ENCODE data around the gene SYVN1. TPM values are rescaled to one million over a fixed set of nuclear protein-coding genes. Genes with fewer than 3 reads are reported as not detected.

SYVN1 gene
- total RNA-seq, 1 experiment from 2014 or later = 51.5 TPM

DNA sequence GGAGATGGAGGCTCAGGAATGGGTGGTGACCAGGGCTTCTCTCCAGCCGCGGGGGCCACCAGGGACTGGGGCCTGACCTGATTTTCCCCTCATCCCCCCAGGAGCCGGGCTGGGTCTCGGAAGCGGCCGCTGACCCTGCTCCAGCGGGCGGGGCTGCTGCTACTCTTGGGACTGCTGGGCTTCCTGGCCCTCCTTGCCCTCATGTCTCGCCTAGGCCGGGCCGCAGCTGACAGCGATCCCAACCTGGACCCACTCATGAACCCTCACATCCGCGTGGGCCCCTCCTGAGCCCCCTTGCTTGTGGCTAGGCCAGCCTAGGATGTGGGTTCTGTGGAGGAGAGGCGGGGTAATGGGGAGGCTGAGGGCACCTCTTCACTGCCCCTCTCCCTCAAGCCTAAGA is 46.5 kb downstream of the SYVN1 start:
- Histone ChIP-seq H3K79me2 (ENCODE audit: low read depth) (peaks cover 29% of the 10 kb centered on the region), H3K4me2 (no peak overlapping the region), H3K4me1 (replicated peaks; ENCODE audit: insufficient read depth) (peaks cover 13% of the 10 kb centered on the region), H3K4me3 (no peak overlapping the region), H2AFZ (no peak overlapping the region), H3K9me3 (ENCODE audit: insufficient read depth, low read depth) (no peaks in the 10 kb centered on the region), H3K9me2 (ENCODE audit: insufficient read depth) (no peaks in the 10 kb centered on the region), H3K36me3 (ENCODE audit: low read depth) (peaks cover 13% of the 10 kb centered on the region), H3K27me3 (ENCODE audit: insufficient read depth, low read depth) (no peaks in the 10 kb centered on the region), H3K27ac (no peak overlapping the region), H4K20me1 (ENCODE audit: insufficient read depth) (no peaks in the 10 kb centered on the region), H3F3A (ENCODE audit: insufficient read depth, low read depth) (peaks cover 21% of the 10 kb centered on the region; the same call in 1 of the 2 replicates)
- ChIA-PET CTCF (no interaction called here), POLR2A (ENCODE audit: unreplicated experiment) (no interaction called here)
- BruUV-seq (replicated peaks) = no TSS peak
- DNase-seq = no peak
- intact Hi-C loops (cut with micrococcal nuclease; ENCODE audit: unreplicated experiment) = no loop called here
- TF ChIP-seq EZH2 (IDR thresholded peaks at IDR 0.05; ENCODE audit: low read depth) = no peak
- TF ChIP-seq, protein P1, sequence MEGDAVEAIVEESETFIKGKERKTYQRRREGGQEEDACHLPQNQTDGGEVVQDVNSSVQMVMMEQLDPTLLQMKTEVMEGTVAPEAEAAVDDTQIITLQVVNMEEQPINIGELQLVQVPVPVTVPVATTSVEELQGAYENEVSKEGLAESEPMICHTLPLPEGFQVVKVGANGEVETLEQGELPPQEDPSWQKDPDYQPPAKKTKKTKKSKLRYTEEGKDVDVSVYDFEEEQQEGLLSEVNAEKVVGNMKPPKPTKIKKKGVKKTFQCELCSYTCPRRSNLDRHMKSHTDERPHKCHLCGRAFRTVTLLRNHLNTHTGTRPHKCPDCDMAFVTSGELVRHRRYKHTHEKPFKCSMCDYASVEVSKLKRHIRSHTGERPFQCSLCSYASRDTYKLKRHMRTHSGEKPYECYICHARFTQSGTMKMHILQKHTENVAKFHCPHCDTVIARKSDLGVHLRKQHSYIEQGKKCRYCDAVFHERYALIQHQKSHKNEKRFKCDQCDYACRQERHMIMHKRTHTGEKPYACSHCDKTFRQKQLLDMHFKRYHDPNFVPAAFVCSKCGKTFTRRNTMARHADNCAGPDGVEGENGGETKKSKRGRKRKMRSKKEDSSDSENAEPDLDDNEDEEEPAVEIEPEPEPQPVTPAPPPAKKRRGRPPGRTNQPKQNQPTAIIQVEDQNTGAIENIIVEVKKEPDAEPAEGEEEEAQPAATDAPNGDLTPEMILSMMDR (conservative IDR thresholded peaks at IDR 0.05) = no peak

DNA sequence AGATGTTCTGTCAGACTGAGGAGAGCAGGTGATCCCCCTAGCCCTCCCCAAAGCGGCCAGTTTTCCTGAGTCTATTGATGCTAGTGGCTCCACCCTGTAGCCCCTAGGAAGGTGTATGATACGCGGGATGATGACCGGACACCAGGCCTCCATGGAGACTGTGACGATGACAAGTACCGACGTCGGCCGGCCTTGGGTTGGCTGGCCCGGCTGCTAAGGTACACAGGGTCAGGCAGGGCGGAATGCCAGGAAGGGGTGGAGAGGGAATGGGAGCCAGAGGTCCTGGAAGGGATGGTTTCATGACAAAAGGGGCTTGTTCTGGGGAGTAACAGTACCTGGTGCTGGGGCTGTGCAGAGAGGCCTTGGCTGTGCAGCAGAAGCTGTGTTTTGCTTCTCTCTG is 47.1 kb downstream of the SYVN1 start:
- Histone ChIP-seq H3K36me3 (ENCODE audit: low read depth) (peaks cover 13% of the 10 kb centered on the region), H3K4me1 (replicated peaks; ENCODE audit: insufficient read depth) (peaks cover 17% of the 10 kb centered on the region), H2AFZ (no peak overlapping the region), H3F3A (ENCODE audit: insufficient read depth, low read depth) (peaks cover 18% of the 10 kb centered on the region; the same call in 1 of the 2 replicates), H4K20me1 (ENCODE audit: insufficient read depth) (no peaks in the 10 kb centered on the region), H3K27ac (no peak overlapping the region), H3K9me2 (ENCODE audit: insufficient read depth) (no peaks in the 10 kb centered on the region), H3K4me3 (no peak overlapping the region), H3K9me3 (ENCODE audit: insufficient read depth, low read depth) (no peaks in the 10 kb centered on the region), H3K27me3 (ENCODE audit: insufficient read depth, low read depth) (no peaks in the 10 kb centered on the region), H3K79me2 (ENCODE audit: low read depth) (peaks cover 35% of the 10 kb centered on the region), H3K4me2 (no peak overlapping the region)
- TF ChIP-seq, protein P1 (conservative IDR thresholded peaks at IDR 0.05) = no peak
- no peak for TF ChIP-seq EZH2 (IDR thresholded peaks at IDR 0.05; ENCODE audit: low read depth)
- intact Hi-C loops (cut with micrococcal nuclease; ENCODE audit: unreplicated experiment) = no loop called here
- POLR2A ChIA-PET (ENCODE audit: unreplicated experiment) = no interaction called here
- no TSS peak for BruUV-seq (replicated peaks)
- no peak for DNase-seq
- CTCF ChIA-PET = no interaction called here

DNA sequence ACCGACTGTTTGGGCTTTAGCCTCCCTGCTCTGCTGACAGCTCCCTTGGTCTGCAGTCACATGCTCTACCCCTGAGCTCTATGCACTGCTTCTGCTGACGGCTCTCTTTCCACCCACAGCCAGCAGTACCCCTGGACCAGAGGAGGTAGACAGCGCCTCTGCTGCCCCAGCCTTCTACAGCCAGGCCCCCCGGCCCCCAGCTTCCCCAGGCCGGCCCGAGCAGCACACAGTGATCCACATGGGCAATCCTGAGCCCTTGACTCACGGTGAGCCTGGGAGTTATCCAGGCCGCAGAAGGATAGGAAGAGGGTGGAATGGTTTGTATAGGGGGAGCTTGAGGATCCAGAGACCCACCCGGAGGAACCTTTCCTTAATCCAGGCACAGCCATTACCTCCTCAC is 47.5 kb downstream of the SYVN1 start:
- no TSS peak for BruUV-seq (replicated peaks)
- no peak for TF ChIP-seq EZH2 (IDR thresholded peaks at IDR 0.05; ENCODE audit: low read depth)
- TF ChIP-seq, protein P1 (conservative IDR thresholded peaks at IDR 0.05) = no peak
- no peak overlapping the region for H3K4me3 ChIP-seq
- peaks cover 13% of the 10 kb centered on the region for H3K36me3 ChIP-seq (ENCODE audit: low read depth)
- H2AFZ ChIP-seq = no peak overlapping the region
- H4K20me1 ChIP-seq (ENCODE audit: insufficient read depth) = no peaks in the 10 kb centered on the region
- ChIA-PET POLR2A (ENCODE audit: unreplicated experiment) (interaction anchor here (0.6 kb wide), 1 partner anchor 71 kb away, joined by 5 read pairs; no protein-coding TSS in a partner anchor), CTCF (no interaction called here)
- no peak overlapping the region for H3K4me2 ChIP-seq
- DNase-seq = no peak
- H3K27ac ChIP-seq = no peak overlapping the region
- intact Hi-C loops (cut with micrococcal nuclease; ENCODE audit: unreplicated experiment) = no loop called here
- peaks cover 18% of the 10 kb centered on the region; the same call in 1 of the 2 replicates for H3F3A ChIP-seq (ENCODE audit: insufficient read depth, low read depth)
- peaks cover 39% of the 10 kb centered on the region for H3K79me2 ChIP-seq (ENCODE audit: low read depth)
- H3K9me2 ChIP-seq (ENCODE audit: insufficient read depth) = no peaks in the 10 kb centered on the region
- peaks cover 17% of the 10 kb centered on the region for H3K4me1 ChIP-seq (replicated peaks; ENCODE audit: insufficient read depth)
- H3K9me3 ChIP-seq (ENCODE audit: insufficient read depth, low read depth) = no peaks in the 10 kb centered on the region
- no peaks in the 10 kb centered on the region for H3K27me3 ChIP-seq (ENCODE audit: insufficient read depth, low read depth)
